Left renal cortex interstitium (tissue), 4 donors: ENCODE measurements around the gene C6orf120. TPM values are rescaled to one million over a fixed set of nuclear protein-coding genes. Genes with fewer than 3 reads are reported as not detected.
A peak's percentile ranks its signal among the peaks of the same experiment; 100 is the strongest.
"Not testable (repeated sequence)": the region's sequence is repeated elsewhere in the genome, so short reads cannot be mapped to it uniquely, and the experiment has no call there.

ENCODE experiments used
- DNase-seq, 4 donors: peaks; one replicate each; pipeline ENCODE4 v3.0.0-alpha.2; 2013; ENCODE audit warnings: low read depth in 4 of 4, low spot score in 2 of 4, missing footprints in 1 of 4
- polyA plus RNA-seq, 4 donors: library from polyadenylated mRNA; unstranded; fragments of 120-200 nt; gene quantifications; one replicate each; pipeline ENCODE4 v1.2.1, GENCODE V29; 2013; ENCODE audit not compliant: insufficient read length in 4 of 4

Gene C6orf120
- polyA plus RNA-seq, 4 donors, result 37.7 to 47.4 (median 43.4) TPM

DNA sequence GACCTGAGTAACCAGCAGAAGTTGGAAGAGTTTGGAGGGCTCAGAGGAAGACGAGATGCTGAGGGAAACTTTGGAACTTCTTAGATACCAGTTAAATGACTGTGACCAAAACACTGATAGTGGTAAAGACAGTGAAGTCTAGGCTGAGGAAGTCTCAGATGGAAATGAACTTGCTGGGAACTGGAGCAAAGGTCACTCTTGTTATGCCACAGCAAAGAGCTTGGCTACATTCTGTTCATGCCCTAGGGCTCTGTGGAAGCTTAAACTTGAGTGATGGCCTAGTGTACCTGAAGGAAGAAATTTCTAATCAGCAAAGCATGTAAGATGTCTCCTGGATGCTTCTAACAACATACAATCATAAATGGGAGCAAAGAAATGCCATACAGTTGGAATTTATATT is 24.8 kb upstream of the C6orf120 start:
- DNase-seq, result no peak

DNA sequence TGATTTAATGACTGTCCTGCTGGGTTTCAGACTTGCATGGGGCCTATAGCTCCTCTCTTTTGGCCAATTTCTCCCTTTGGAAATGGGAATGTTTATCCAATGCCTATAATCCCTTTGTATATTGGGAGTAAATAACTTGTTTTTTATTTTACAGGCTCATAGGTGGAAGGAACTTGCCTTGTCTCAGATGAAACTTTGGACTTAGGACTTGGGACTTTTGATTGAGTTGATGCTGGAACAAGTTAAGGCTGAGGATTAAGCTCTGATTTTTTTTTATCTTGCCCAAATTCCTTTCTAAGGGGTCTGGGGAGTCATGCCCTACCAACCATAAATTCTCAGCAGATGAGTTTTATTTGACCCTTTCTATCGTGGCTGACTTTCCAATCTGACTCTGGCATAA is 23.6 kb upstream of the C6orf120 start:
- no peak for DNase-seq

DNA sequence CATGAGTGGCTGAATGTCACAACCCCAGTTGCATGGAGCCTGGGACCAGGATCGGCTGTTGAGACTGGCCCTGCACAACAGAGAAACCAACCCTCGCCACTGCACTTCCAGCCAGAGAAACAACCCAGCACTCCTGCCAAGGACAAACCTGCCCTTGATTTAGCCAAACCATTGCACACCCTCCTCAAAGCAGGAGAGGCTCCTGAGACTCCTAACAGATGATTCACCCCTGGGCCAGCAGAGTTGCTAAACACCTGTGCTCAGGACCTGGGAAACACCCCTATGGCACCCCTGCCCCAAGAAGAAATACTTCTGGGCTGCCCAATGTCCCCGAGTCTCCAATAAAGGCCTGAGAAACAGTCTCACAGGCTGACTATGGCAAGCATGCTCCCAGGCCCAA is 17.9 kb upstream of the C6orf120 start:
- no peak for DNase-seq

DNA sequence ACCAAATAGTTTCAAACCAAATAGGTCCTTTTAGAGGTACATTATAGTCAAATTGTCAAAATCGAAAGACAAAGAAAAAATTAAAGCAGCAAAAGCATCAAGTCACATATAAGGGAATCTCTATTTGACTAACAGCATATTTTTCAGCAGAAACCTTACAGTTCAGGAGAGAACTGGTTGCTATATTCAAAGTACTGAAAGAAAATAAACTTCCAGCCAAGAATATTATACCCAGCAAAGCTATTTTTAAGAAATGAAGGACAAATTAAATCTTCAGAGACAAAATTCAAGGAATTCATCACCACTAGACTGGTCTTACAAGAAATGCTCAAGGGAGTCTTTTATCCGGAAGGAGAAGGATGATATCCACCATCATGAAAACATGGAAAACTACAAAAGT is 16.1 kb upstream of the C6orf120 start:
- DNase-seq, result no peak

DNA sequence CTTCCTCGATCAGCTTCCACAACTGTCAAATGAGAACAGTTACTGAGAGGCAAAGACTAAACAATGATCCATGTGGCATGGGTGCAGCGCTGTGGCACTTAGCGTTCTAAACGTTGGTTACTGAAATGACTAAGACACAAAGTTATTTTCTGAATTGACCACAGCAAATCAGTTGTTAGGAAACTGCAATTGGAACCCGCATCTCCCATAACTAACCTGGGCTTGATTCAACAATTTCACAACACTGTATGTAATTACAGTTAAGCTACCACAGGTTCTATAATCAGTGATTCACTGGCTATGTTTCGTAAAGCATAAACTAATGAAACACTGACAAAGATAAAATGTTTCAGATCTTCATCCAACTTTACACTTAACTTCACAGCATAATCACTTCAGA is 12.6 kb upstream of the C6orf120 start:
- DNase-seq, result no peak

DNA sequence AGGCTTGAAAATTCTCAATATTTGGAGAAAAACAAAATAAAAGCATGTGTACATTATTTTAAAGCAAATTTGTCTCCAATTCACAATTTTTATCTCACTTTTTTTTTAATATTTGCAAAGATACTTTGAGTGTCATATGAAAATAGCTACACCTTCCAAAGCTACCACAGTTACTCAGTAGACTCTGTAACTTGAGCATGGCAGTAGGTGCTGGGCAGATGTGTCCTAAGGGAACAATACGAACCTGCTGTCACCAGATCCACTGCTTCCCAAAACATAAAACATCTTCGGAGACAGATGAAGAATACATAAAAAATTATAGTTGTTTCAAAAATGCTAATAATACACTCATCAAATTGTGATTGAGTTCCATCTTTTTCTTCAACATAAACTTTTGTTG is 10.7 kb upstream of the C6orf120 start:
- DNase-seq, result no peak

DNA sequence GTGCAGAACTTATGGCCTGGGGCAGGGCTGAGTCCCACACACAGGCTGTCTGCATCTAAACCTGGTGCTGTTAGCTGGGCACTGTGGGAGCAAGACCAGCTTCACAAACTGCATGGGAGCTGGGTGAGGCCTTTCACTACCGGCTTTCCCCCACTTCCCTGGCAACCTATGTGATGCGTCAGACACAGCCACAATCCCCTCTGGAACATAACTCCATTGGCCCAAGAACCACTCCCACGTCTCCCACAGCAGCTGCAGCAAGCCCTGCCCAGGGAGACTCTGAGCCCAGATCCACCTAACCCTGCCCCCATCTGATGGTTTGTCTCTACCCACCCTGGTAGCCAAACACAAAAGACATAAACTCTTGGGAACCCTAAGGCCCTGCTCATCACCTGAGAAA is 9.4 kb upstream of the C6orf120 start:
- no peak for DNase-seq

DNA sequence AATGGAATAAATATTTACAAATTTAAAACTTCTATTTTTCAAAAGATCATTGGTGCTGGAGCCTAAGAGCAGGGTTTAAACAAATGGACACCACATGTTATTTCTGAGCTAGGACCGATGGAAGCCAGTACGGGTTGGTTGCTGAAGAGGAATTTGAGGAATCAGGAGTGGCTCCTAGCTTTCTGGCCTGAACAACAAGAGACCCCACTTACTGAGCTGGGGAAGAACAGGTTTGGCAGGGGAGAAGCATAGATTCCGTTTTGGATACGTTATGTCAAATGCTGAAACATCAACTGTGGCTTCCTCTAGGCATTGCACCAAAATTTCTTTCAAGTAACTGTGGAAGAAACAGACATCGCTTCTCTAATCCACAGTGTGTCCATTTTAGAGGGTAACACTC is 6.8 kb upstream of the C6orf120 start:
- DNase-seq, result no peak

DNA sequence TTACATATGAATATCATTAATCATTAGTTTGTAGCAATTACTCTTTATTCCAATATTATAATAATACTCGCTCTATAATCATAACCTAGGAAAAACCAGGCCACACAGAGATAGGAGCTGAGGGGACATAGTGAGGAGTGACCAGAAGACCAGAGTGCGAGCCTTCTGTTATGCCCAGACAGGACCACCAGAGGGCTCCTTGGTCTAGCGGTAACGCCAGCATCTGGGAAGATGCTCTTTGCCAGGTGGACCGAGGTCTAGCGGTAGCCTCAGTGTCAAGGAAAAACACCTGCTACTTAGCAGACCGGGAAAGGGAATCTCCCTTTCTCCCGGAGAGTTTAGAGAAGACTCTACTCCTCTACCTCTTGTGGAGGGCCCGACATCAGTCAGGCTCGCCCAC is 4.8 kb upstream of the C6orf120 start:
- DNase-seq, result not testable (repeated sequence)

DNA sequence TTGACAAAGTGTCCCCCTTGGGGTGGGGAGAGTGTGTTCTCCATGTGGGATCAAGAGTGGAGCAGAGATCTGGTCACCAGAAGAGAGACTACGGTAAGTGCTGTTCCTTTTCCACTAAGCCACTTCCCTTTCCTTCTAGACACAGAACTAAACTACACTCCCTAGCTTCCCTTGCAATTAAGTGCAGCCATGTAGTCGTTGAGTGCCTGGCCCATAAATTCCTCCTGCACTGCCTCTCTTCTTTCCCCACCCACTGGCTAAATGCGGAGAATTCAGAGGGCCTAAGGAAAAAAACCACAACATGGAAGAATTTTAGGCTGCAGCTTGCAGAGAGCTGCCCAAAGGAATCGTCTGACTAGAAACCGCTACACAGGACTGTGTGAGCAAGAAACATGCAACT is 1.6 kb upstream of the C6orf120 start:
- no peak for DNase-seq

DNA sequence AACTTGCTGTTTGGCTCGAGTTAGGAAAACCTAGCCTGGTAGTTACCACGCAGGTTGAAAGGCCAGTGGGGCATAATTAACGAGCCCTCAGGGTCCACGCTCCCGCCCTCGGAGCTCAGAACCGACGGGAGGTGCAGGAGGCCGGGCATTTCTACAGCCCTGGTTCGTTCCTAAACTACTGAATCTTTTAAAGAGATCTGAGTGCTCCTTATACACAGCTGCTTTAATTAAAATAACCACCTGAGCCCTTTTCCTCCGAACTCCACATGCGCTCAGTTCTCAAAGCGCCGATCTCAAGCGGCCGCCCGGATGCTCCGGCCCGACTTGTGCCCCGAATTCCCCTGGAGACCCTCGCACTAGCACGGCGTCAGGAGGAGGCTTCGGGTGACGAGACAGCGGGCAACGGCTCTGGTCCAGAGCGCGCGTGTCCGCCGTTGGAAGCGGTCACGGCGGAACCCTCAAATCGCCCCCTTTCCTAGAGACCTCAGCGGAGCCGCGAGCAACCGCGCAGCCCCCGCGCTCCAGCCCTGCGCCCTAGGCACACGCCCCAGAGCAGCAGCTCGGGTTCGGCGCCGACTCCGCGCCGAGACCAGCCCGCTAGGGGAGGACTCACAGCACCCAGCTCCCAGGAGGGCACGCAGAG is 494 bp upstream of the C6orf120 start:
- peak in 1 of 4 donors; percentile 59 for DNase-seq

DNA sequence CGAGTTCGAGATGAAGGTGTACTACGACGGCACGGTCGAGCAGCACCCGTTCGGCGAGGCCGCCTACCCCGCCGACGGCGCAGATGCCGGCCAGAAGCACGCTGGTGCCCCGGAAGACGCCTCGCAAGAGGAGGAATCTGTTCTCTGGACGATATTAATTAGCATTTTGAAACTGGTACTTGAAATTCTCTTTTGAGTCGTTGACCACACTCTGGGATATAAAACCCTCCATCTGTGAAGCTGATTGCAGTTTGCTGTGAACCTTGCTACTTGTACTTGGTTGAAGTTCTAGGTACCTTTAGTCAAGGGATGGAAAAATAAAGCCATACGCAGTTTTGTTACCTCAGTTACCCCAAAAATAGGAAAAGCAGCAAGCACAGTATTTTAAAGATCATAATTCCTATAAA is 917 bp downstream of the C6orf120 start:
- no peak for DNase-seq

DNA sequence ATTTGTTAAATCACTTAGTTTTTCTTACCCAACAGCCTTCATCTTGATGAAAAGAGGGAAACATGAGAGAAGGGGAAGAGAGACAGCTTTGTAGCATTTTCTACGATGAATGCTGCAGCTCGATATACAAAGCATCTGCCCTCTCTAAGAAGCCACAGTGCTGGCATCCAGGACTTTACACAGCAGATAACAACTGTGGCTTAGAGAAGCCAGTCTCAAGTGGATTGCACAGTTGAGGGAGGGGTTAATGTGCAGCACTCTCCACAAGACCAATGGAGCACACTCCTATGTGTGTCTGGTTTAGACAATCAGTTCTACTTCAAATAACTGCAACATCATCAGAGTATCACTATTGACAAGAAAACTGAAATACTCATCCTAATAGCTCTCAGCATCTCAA is 5.8 kb downstream of the C6orf120 start:
- DNase-seq, result no peak

DNA sequence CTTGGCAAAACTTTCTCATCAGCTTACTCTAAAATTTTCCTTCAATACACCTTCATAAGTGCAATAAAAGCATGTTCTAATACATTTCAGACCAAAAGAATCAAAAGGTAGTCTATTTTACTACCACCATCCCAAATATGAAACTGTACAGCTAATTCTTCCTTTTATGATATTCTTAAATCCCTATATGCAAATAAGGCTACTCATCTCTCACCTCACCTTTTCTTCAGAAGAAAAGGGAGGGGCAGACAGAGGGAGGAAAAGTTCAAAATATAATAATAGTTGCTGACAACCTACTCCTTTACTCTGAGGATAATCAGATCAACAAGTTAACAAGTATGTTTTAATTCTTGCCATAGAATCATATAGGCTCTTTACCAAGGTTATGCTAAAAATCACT is 7.4 kb downstream of the C6orf120 start:
- DNase-seq, result no peak

DNA sequence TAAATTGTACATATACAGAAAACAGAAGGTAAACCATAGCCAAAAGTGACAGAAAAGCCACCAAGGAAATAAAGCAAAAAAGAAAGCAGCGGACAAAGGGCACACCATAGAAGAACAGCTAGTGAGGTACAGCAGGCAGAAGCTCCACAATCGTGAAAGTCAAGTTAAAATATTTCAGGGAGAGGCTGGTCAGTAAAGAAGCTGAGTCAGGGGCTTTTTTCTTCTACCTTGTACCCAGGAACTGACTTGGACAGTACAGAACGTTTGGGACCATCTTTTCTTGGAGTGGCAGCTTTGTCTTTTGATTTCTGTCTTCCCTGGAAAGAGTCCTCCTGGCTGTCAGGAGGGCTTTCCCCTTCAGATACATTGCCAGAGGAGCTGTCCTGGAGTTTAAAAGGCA is 8.1 kb downstream of the C6orf120 start:
- no peak for DNase-seq

DNA sequence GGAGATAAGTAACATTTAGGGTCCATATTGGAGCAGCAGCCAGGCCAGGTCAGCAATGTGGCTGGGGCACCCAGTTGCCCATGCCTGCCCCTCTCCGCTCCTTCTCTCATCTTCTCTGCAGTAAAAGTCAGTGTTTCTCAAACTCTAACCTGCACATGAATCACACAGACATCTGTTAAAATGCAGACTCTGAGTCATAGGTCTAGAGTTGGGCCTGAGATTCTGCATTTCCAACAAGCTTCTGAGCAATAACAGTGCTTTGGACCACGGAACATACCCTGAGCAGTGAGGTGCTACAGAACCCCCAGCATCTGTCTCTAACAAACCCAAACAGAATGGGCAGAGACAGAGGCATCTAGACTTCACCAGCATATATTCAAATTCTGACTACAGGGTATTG is 12.3 kb downstream of the C6orf120 start:
- DNase-seq, result no peak

DNA sequence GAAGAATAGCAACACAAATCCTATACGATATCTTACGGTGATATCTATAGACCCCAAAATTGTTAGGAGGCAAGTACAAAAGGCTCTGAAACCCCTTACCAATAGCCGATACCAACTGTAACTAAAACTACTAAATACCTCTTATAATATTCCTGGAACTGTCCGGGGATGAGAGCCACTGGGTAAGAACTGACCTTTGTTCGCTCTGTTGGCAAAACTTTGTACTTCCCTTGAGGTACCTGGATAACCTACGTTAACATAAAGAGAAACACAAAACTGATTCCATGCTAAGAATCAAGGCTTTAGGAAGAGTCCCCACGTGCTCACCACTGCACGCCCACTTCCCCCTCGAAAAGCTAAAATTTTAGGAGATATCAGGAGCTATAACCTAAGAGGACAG is 12.7 kb downstream of the C6orf120 start:
- no peak for DNase-seq

DNA sequence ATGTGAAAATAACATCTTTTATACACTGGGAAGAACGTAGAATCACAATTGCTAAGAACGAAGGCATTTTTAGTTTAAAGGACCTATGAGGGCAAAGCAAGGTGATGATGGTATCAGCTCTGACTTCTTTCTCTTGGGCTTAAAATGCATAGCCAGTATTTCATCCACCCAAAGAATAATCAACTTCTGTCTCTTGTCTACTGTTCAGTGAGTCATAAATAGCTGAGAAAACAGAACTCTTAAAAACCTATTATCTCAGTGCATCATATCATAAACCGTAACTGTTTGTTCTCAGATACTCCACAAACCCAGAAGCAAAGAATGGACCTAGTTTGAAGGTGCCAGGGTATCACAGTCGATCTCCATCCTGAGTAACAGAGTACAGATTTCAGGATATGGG is 17.2 kb downstream of the C6orf120 start:
- no peak for DNase-seq

DNA sequence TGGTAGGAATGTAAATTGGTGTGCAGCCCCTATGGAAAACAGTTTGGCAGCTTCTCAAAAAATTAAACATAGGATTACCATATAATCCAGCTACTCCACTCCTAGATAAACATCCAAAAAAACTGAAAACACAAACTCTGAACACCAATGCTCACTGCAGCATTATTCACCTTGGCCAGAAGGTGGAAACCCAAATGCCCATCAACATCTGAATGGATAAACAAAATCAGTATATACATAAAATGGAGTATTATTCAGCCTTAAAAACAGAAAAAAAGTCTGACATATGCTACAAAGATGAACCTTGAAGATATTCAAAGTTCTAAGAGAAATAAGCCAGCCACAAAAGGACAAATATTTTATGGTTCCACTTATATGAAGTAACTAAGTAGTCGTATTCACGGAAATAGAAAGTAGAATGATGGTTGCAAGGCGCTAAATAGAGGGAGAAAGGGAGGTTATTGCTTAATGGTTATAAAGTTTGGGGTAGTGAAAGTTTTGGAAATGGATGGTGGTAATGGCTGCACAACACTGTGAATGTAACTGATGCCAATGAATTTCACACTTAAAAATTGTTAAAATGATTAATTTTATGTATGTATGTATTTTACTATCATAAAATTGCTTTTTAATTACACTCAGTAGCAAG is 18.4 kb downstream of the C6orf120 start:
- no peak for DNase-seq

DNA sequence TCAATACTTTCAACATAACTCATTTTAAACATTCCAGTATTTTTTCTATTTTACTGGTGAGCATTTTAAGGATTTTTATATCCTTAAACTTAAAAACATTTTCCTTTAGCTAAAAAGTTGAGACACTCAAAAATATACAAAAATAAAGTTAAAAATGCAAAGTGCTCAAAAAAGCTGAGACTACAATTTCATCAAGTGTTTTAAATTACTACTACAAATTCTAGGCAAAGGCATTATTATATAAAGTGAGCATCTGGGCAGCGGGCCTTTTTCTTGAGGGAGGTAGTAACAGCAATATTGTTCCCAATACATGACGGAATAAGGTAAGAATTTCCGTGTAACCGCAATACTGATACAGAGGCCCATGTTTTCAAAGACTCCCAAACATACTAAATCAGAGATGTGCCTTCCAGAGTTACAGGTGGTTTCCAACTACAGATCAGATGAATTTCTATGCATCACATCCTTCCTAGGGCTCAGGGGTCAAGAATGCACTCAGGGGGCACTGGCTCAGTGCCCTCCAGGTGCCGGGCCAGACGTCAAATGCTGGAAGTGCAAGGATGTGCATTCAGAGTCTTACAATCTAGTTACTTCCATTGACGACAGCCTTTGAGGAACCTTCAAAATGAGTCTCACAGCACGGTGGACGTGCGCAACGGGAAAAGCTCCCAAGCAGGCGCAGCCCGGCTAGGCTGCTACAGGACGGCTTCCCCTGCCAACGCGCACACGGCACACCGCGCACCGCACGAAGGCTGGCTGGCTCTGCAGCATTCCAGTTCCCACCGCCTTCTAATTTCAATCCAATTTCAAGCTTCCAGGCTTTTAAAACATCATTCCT is 20.7 kb downstream of the C6orf120 start:
- peak in 1 of 4 donors; percentile 36 for DNase-seq

DNA sequence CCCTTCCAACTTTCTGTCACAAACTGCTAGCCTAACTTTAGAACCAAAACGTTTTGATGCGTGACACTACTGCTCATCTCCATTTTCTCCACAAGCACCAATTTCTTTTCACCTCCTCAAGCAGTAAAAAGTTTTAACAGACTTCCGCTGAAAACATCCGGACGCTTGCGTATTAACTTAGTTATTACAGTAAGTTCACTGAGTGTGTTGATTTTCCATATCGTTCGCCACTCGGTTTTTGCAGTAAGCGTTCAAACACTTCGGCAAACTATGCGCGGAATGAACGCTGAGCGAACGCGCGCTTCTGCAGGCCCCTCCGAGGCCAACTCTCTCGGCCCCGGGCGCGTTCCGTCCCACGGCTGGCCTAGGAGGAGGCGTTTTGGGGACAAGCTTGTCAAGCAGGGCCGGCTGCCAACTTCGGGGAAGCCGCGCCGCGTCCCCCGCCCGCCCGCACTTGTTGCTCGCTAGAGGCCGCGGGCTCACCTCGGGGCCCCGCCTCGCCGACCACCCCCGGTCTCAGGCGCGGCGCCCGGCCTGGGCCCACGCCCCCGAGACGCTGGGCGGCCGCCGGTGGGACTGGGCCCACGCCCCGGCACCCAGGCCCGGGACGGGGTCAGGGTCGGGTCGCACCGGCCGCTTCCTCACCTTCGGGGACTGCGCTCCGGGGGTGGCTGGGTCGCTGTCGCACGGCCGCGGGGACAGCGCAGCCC is 21.4 kb downstream of the C6orf120 start:
- peak; percentile 50 to 60 (median 55) for DNase-seq
